NCI-H82 treated with DMSO at 0.1 percent for 48 hours (cell line): Measurements from ENCODE around the gene SYT14.
"Not testable (repeated sequence)": the region's sequence is repeated elsewhere in the genome, so short reads cannot be mapped to it uniquely, and the experiment has no call there.

ENCODE experiments used
- DNase-seq: peaks from one replicate; lab custom pipeline; 2025; ENCODE audit not compliant: unreplicated experiment; lab: John Stamatoyannopoulos, UW

The SYT14 gene

GRCh38 chr1:210195635-210196160, 257.7 kb downstream of the SYT14 start:
- DNase-seq: no peak

GRCh38 chr1:210196266-210196665, 258.2 kb downstream of the SYT14 start:
- not testable (repeated sequence) for DNase-seq

- DNase-seq: no peak
Observed at GRCh38 chr1:210198840-210199239, 260.8 kb downstream of the SYT14 start.

GRCh38 chr1:210200124-210200736, 262.2 kb downstream of the SYT14 start:
- DNase-seq: no peak

GRCh38 chr1:210201681-210202080, 263.7 kb downstream of the SYT14 start:
- DNase-seq: no peak

- DNase-seq: no peak
Observed at GRCh38 chr1:210207597-210208450, 269.8 kb downstream of the SYT14 start.

- no peak for DNase-seq
Observed at GRCh38 chr1:210213335-210213734, 275.3 kb downstream of the SYT14 start.

- no peak for DNase-seq
Observed at GRCh38 chr1:210214573-210215409, 276.8 kb downstream of the SYT14 start.

GRCh38 chr1:210217482-210217881, 279.5 kb downstream of the SYT14 start:
- DNase-seq: no peak

- no peak for DNase-seq
Observed at GRCh38 chr1:210218047-210218446, 280.0 kb downstream of the SYT14 start.
